ENCODE data around the gene SMIM26.

SMIM26 gene

DNA sequence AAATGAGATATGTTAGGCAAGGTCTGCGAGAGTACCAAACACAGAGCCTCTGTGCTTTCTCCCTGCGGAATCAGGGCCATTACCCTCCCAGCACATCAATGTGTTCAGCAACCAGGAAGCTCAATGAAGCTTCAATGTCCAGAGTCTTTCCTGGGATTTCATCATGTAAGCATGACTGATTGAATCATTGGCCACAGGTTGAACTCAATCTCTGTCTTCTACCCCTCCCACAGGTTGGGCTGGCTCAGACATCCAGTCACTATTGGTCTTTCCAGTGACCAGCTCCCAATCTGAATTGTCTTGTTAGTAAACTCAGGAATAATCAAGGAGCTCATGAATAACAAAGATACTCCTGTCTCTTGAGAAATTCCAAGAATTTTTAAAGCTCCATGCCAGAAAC, 17.9 kb downstream of the SMIM26 start:
- peak; percentile 29 for DNase-seq (ENCODE audit: low read depth)

DNA sequence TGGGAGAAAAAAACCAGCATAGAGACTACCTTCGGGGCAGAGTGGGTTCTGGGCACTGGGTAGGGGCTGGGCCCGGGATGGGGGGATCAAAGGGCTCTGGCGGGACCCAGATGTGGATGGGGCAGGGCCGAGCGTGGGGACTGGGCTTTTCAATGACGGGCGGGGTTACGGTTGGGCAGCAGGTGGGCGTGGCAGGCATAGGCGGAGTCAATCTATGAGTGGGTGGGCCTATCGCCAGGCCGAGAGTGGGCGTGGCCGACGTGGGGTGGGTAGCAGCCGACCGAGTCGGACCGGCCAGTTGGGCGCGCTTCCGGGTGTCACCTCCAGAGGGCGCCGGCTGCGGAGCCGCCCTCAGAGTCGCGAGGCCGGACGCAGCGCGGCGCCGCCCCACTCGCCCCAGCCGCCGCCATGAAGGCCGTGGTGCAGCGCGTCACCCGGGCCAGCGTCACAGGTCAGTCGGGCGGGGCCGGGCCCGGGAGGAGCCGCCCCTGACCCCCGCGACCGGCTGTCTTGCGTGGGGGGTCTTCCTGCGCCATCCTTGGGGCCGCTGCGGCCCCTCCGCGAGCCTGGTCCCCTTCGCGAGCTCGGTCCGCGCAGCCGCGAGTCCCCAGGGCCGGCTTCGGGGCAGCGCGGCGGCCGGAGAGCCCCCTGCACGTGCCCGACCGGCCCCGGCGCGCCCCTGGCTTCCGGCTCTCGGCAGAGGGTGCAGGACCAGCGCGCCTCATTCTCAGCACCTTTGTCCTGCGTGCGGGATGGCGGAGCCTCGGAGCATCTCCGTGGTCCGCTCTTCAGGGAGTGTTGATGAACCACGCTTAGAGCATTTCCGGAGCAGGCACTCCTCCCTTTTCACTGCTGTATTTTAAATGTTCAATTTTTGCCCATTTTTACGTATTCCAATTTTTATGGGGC, 20.7 kb downstream of the SMIM26 start, which contains the start of gene DTD1:
DTD1 (plus strand) TSS at position 390 of the 909 bp plus-strand sequence; CDS start at position 409, 19 bp downstream.
- DNase-seq (ENCODE audit: low read depth) = peak; percentile 83

DNA sequence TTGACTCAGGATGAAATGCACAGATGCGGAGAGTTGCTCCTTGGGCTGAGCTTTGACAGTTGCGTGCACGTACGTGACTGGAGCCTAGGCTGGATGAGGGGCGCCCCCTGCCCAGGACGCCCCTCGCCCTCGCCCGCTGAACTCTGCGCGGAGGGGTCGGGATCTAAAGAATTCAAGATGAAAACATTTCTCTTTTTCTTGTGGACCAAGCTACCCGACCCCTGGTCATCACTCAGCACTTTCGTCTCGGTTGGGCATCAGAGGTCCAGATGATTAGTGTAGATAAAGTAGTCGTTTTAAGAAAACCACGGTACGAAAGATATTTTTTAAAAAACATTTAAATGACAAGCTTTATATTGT, 21.3 kb downstream of the SMIM26 start:
- DNase-seq (ENCODE audit: low read depth) = no peak

DNA sequence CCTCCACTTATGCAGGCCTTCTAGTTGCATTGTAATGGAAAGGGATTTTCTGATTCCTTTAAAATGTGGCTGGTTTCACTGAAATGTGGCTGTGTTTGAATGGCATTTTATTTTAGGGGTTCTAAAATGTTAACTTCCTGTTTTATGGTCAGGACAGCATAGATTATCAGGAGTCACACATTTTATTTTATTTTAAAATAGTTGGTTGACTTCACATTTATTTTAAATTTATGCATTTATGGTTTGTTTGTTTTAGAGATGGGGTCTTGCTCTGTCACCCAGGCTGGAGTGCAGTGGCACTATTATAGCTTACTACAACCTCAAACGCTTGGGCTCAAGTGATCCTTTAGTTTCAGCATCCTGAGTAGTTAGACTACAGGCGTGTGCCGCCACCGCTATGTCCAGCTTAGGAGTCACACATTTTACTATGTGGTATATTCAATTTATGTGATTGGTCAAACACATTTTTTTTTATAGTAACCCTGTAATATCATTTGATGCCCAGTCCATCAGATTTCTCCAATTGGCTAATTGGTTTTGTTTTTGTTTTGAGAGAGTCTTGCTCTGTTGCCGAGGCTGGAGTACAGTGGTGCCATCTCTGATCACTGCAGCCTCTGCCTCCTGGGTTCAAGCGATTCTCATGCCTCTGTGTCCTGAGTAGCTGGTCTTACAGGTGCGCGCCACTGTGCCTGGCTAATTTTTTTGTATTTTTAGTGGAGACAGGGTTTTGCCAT, 22.9 kb downstream of the SMIM26 start:
- DNase-seq (ENCODE audit: low read depth) = no peak

DNA sequence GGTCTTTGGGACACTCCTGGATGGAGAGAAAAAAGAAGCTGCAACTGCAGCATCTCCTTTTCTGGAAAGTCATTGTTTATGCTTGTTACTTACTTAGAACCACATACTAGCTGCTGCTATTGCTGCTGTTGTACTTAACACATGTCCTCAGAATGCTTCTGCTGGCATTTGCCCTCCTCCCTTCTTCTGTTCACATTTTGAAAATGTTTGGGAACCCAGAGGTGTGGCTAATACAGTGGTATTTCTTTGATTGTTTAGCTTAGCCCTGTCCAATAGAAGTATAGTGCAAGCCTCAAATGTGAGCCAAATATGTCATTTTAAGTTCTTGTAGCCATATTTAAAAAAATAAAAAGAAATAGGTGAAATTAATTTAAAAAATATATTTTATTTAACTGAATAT, 29.0 kb downstream of the SMIM26 start:
- DNase-seq (ENCODE audit: low read depth) = no peak

DNA sequence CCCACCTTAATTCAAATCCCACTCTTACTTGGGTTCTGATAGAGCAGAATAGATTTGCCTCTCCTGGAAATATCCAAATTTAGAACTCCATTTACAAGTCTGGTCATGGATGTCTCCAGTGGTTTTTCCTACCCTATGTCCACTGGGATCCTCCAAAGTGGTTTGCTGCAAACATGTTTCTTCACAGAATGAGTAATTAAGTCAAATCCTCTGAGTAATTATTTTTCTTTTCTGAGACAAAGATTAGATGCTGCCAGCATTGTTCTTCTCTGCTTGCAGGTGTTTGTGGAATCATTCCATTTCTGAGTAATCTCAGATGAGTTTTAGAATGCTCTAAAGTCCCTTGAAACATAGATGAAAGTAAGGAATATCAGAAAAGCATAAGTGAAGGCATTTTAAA, 42.5 kb downstream of the SMIM26 start:
- no peak for DNase-seq (ENCODE audit: low read depth)

DNA sequence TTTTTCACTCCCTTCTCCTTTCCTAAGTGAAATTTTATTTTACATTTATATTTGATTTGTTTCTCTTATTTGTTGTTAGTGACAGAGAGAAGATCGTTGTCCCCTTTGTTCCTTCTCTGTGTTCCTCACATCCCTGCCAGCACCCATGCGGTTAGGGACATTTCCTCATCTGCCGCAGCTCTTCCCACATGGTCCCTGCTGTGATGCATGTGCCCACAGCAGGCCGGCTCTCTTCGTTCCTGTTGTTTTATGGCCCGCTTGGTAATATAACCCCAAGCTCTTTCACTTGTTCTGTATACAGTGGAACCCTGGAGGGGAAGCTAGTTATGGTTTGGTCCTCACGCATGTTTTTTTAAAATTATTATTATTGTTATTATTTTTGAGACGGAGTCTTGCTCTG, 44.3 kb downstream of the SMIM26 start:
- DNase-seq (ENCODE audit: low read depth) = no peak

DNA sequence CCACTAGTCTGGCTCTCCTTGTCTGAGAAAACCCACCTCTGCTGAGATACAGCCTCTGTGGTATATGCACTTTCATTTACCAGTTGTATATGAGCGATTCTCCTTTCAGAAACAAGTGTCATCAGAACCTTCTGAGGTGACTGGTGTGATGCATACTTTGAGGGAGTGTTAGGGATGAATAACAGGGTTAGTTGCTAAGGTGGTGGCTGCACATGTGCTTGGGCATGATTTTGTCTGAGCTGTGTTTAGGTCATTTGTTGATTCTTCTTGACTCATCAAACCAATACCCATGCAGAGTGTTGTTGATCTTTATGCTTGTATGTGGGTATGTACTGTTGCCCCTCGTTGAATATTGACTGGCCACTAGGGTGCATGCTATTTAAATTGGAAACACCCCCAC, 46.3 kb downstream of the SMIM26 start:
- no peak for DNase-seq (ENCODE audit: low read depth)

DNA sequence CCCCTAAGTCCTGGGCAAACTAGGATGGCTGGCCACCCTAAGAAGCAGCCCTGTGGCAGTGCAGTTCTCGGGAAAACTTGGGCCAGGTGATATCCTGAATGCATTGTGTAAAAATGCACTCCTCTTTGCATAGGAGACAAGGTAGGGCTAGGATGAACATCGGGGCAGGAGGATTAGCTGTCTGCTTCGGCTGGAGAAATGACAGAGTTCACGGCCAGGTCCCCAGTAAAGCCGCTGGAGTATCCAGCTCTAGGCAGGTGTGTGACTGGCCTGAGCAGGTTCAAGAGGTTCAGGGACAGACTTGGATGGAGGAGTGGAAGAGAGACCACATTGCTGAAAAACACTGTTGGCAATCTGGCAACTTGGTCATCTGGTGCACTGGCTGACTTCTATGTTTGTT, 47.0 kb downstream of the SMIM26 start:
- no peak for DNase-seq (ENCODE audit: low read depth)

DNA sequence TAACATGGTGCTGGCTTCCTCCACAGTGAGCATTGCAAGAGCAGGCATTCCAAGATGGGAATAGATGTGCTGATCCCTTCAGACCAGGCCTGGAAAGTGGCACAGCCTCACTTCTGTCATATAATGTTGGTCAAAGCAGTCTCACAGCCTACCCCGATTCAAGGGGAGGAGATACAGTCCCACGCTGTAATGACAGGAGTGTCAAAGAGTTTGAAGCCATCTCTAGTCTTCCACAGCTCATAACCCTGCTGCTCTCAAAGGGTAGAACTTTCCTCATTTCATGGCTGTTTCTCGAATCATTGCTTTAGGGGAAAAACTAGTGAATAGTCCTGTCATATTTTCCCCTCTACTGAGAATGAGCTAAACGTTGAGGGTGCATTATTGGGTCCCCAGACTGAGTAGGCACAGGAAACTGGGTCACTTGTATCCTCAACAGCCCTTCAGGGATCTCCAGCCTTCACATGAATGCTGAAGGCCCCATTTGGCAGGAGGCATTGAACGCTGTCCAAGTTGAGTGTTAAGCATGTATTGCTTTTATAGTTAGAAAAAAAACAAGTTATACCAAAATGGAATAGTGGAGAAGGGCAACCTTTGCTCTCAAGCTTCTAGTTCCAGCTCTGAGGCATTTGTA, 47.9 kb downstream of the SMIM26 start:
- no peak for DNase-seq (ENCODE audit: low read depth)

Measured in iris pigment epithelial cell (primary cell).